TTC549 (cell line): ENCODE measurements around the gene RYR3.

Experiments
- FAIRE-seq: peaks from 2 replicates; lab custom pipeline; 2012; peaks lifted over from hg19 to GRCh38; lab: Jason Lieb, UNC

Gene RYR3

GRCh38 chr15:33894193-33894592 is 583.4 kb downstream of the RYR3 start:
- no peak for FAIRE-seq

- no peak for FAIRE-seq
These were observed 591.3 kb downstream of the RYR3 start for GRCh38 chr15:33902043-33902442.

DNA sequence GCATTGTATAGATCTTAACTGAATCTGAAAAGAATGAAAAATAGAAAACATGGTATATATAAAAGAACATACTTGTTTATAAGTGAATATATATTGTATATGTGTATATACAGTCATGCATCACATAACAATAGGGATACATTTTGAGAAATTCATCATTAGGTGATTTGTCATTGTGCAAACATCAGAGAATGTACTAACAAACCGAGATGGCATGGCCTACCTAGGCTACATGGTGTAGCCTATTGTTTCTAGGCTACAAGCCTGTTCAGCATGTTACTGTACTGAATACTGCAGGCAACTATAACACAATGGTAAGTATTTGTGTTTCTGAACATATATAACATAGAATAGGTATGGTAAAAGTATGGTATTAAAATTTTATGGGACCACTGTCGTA is 592.9 kb downstream of the RYR3 start:
- FAIRE-seq = no peak

GRCh38 chr15:33907326-33907725 is 596.6 kb downstream of the RYR3 start:
- no peak for FAIRE-seq

DNA sequence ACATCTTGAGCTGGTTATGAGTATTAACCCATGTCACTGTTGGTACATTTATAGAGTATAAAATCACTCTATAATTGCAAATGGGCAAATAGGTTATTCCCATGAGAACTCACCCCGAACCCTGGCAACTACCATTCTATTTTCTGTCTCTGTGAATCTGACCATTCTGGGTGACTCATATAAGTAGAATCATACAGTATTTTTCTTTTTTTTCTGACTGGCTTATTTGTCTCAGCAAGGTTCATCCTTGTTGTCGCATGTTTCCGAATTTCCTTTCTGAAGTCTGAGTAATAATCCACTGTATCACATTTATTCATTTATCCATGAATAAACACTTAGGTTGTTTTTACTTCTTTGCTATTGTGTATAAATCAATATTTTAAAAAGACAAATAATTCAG is 597.6 kb downstream of the RYR3 start:
- FAIRE-seq = no peak

DNA sequence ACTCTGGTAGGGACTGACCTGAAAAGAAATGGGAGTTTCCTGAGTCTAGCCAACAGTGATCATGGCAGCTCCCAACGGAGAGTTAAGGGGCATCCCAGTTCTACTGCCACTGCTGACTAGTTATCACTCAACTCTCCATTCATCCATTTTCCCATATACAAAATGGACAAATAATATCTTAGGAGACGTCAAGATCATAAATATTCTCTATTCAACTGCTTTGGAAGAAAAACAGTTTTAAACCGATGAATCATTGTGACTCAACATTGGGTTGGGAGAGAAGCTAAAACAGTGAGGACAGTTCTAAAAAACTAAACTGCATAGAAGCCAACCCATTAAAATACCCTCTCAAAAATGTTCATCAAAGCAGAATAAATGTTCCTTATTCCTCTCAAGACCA is 600.0 kb downstream of the RYR3 start:
- no peak for FAIRE-seq

DNA sequence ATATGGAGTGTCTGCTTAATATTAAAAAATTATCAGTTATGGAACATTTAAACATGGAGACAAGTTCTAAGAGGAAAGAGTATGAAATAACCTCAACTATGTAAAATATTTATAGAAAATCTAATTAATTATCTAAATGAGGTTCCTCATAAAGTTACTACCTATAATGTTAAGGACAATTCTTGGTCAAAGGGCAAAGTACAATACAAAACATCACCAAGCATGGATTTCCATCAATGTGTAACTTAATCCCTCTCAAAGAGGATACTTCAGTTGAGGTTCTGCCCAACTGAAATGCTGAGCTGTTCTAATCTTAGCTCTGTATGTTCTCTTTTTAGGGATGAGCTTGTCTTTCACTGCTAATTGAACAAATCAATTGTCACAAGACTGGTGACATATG is 601.6 kb downstream of the RYR3 start:
- no peak for FAIRE-seq

- no peak for FAIRE-seq
These were observed 602.7 kb downstream of the RYR3 start for GRCh38 chr15:33913459-33913858.
